HUES64 (cell line): ENCODE measurements around the gene HOXA13. TPM values are rescaled to one million over a fixed set of nuclear protein-coding genes. Genes with fewer than 3 reads are reported as not detected.

Source experiments
- H3K27ac ChIP-seq: 2 replicates; pipeline ENCODE4 v1.7.0; 2013; ENCODE audit warnings: low read depth, low read length, inconsistent platforms
- H3K27me3 ChIP-seq: 2 replicates; pipeline ENCODE4 v1.6.1; 2013; ENCODE audit warnings: mild to moderate bottlenecking, low read length; ENCODE audit not compliant: insufficient read depth
- H3K36me3 ChIP-seq: 2 replicates; pipeline ENCODE4 v1.6.1; 2013; ENCODE audit warnings: mild to moderate bottlenecking, low read length; ENCODE audit not compliant: insufficient read depth
- H3K4me1 ChIP-seq: 2 replicates; pipeline ENCODE4 v1.6.1; 2013; ENCODE audit warnings: mild to moderate bottlenecking, low read length, moderate library complexity; ENCODE audit not compliant: insufficient read depth
- H3K4me3 ChIP-seq: 2 replicates; pipeline ENCODE4 v1.5.1; 2013; ENCODE audit warnings: mild to moderate bottlenecking, low read length, moderate library complexity
- H3K9ac ChIP-seq: 2 replicates; pipeline ENCODE4 v1.6.1; 2013; ENCODE audit warnings: mild to moderate bottlenecking, low read depth, low read length
- H3K9me3 ChIP-seq: 2 replicates; pipeline ENCODE4 v1.6.1; 2013; ENCODE audit warnings: low read depth, low read length; ENCODE audit not compliant: insufficient read depth
- WGBS: fragments of 150-250, 120-280 bp; methylation state at CpG from one replicate; pipeline ENCODE4 v1.1.7; 2013; ENCODE audit warnings: missing lambda C conversion rate; 5-methylcytosine and 5-hydroxymethylcytosine counted together
- polyA plus RNA-seq, 2 experiments: library from polyadenylated mRNA; stranded (reverse); fragments of 50-300 nt; gene quantifications; one replicate each; pipeline ENCODE4 v1.2.3, GENCODE V29; 2013

HOXA13 gene
- polyA plus RNA-seq (2013, experiment 1 of 2): 0.05 TPM
- 0.06 TPM for polyA plus RNA-seq (2013, experiment 2 of 2)

DNA sequence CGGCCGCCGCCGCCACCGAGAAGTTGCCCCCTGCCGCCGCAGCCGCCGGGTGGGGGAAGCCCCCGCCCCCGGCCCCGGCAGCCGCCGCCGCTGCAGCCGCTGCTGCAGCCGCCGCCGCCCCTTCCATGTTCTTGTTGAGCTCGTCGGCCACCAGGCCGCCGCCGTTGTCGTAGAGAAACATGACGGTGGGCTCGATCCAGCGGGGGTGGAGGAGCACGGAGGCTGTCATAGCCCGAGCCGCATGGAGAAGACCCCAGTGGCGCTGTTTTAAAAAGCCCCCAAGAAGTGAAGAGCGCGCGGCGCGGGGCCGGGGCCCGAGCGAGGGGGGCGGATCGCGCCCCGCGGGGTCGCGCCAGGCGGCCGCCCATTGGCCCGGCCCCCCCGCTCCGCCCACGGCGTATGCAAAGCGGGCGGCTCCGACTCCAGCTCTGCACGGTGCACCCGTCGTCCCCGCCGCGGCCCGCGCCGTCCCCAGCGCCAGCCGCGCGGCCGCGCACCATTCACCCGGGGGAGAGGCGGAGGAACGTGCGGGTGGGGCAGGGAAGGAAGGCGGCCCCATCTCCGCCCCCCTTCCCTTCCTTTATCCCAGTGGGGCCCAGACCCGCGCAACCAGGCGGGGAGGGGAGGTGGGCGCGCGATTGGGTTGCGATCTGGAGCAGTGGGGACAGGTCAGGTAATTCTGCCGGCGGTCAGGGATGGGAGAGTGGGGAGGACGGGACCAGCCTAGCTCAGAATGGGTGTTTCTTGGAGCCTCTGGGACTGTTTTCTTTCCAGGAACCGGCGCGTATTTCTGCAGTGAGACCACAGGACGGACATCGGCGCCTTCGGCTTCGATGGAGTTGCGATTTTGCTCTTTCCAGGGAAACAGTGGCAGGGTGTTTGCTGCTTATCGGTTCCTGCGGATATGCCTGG lies at the start of gene HOXA13:
TSS of gene HOXA13 (minus strand) at position 243 of the 912 bp plus-strand sequence. CDS start at position 229, 14 bp downstream.
- Histone ChIP-seq H3K4me3 (peak within 1 kb of the TSS; percentile 29; the same call in 1 of the 2 replicates), H3K27me3 (peaks cover 100% of the 10 kb centered on the region), H3K4me1 (no peaks in the 10 kb centered on the region), H3K27ac (no peak within 1 kb of the TSS), H3K36me3 (no peaks in the 10 kb centered on the region), H3K9ac (no peak within 1 kb of the TSS), H3K9me3 (no peaks in the 10 kb centered on the region)
- whole genome bisulfite sequencing: 1% methylated on average over 94 of the region's 99 CpGs

DNA sequence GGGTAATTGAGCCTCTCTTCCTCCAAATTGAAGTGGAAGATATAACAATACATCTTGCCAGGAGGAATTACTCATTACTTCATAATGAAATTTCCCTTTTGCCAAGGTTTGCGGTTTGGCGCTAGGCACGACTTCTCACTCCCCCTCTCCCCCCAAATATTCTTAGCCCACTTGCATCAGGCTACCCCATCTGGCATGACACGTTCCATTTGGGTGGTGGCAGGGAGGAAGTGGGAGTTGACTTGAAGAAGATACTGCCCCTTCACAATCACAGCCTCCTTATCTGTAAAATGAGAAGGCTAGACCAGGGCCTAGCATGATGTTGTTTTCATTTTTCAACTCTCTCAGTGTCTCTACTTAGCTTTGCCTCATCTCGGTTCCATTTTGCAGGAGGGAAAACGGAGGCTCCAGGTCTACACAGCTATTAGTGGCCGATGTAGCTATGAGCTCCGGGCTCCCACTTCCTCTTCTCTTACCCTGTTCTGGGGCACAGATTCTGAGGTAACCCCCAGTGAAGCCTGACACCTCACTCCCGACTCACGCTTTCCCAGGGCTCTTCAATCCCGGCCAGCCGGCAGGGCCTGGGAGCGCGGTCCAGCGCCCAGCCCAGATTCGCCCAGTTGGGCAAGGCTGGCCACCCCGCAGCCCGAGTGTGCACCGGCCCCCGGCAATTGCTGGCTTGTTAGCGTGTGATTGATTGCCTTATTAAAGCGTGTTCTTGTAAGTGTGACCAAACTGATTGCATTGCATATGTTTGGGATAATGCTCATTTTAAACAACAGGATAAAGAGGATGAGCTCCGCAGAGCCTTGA lies 49.2 kb upstream of the HOXA13 start:
- Histone ChIP-seq H3K27ac (no peak overlapping the region), H3K4me1 (peaks cover 22% of the 10 kb centered on the region), H3K27me3 (peaks cover 100% of the 10 kb centered on the region), H3K9ac (no peak overlapping the region), H3K36me3 (no peaks in the 10 kb centered on the region), H3K9me3 (no peaks in the 10 kb centered on the region), H3K4me3 (no peak overlapping the region)
- WGBS: 14% methylated on average over 22 of the region's 23 CpGs

DNA sequence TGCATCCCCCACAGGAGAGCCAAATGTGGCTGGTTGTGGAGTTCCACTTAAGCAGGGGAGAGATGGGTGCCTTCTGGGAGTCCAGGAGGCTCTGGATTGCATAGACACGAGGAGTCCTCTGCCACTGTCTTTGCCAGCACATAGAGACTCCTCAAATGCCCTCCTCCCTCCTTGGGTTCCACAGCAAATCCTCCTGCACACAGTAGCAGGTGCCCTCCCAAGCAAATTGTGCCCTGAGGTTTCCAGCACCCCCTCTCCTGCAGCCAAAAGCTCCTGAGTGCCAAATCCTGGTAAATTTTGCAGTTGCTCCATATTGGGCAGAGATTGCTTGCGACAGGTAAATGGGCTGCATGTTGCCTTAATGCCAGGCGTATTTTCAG lies 48.5 kb upstream of the HOXA13 start:
- H3K9me3 ChIP-seq: no peaks in the 10 kb centered on the region
- H3K9ac ChIP-seq: no peak overlapping the region
- peaks cover 100% of the 10 kb centered on the region for H3K27me3 ChIP-seq
- no peak overlapping the region for H3K27ac ChIP-seq
- 47% methylated on average over 3 of the region's 3 CpGs for WGBS
- peaks cover 22% of the 10 kb centered on the region for H3K4me1 ChIP-seq
- no peak overlapping the region for H3K4me3 ChIP-seq
- H3K36me3 ChIP-seq: no peaks in the 10 kb centered on the region

DNA sequence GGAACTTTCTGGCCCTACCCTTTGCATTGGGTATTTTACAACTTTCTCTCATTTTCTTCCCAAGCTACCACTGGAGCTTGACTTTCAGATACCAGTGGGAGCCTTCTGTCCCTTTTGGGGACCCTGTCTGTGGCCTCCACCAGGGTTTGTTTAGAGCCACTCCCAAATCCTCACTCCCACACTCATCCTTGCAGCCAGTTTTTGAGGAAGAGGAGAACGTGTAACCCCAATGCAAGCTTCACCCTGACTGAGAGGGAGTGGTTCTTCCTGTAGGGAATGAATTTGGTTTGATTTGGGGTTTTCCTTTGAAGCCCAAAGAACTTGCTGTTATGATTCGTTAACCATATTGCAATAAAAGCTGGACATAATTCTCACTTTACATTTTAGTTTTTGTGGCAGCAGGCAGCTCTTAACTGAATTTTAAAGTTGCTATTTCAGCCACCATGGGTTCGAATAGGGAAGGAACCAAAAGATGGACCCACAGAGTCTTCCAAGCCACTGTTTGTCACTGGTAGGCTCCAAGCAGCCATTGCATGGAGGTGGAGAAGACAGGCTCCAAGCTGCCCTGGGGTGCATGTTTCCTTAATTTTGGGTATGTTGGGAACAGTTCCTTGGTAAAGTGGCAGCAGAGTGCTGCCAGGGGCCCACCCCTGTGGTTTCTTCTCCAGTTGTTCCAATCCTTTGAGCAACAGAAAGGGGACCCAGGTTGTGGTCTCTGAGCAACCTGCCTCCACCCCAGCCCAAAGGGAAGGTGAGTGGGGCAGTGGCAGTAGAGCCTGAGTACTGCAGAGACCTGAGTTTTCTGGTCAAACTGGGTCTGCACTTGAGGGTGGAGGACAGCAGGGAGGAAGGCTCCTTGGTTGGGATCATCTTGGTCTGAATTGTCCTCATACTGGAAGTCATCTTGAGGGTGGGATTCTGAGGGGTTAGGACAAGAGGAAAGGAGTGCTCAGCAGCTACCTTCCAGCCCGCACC lies 47.8 kb upstream of the HOXA13 start:
- peaks cover 100% of the 10 kb centered on the region for H3K27me3 ChIP-seq
- 45% methylated on average over 4 of the region's 4 CpGs for WGBS

DNA sequence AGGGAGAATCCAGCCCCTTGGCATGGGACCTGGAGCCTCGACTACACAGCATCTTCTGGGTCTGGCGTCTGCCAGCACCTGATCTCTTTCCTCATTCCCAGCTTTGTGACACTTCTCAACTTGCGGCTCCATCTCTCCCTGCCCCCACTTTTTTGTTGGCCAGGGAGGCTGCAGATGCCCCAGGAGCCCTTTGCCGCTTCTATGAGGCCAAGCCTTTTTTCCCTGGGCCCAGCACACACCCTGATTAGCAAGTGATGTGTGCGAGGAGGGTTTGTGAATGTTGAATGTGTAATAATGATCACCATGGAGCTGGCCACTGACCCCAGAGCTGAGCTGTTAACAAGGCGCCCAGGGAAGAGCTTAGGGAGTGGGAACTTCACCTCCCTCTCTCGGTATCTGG lies 47.1 kb upstream of the HOXA13 start:
- no peak overlapping the region for H3K4me3 ChIP-seq
- WGBS: 14% methylated on average over 7 of the region's 7 CpGs
- peaks cover 25% of the 10 kb centered on the region for H3K4me1 ChIP-seq
- no peak overlapping the region for H3K27ac ChIP-seq
- H3K27me3 ChIP-seq: peaks cover 100% of the 10 kb centered on the region
- H3K9ac ChIP-seq: no peak overlapping the region
- no peaks in the 10 kb centered on the region for H3K36me3 ChIP-seq
- no peaks in the 10 kb centered on the region for H3K9me3 ChIP-seq

More for the DNA sequence above, 47.8 kb upstream of the HOXA13 start:
- no peak overlapping the region for H3K27ac ChIP-seq
- no peak overlapping the region for H3K9ac ChIP-seq
- no peaks in the 10 kb centered on the region for H3K36me3 ChIP-seq
- no peak overlapping the region for H3K4me3 ChIP-seq
- H3K4me1 ChIP-seq: peaks cover 25% of the 10 kb centered on the region
- no peaks in the 10 kb centered on the region for H3K9me3 ChIP-seq

DNA sequence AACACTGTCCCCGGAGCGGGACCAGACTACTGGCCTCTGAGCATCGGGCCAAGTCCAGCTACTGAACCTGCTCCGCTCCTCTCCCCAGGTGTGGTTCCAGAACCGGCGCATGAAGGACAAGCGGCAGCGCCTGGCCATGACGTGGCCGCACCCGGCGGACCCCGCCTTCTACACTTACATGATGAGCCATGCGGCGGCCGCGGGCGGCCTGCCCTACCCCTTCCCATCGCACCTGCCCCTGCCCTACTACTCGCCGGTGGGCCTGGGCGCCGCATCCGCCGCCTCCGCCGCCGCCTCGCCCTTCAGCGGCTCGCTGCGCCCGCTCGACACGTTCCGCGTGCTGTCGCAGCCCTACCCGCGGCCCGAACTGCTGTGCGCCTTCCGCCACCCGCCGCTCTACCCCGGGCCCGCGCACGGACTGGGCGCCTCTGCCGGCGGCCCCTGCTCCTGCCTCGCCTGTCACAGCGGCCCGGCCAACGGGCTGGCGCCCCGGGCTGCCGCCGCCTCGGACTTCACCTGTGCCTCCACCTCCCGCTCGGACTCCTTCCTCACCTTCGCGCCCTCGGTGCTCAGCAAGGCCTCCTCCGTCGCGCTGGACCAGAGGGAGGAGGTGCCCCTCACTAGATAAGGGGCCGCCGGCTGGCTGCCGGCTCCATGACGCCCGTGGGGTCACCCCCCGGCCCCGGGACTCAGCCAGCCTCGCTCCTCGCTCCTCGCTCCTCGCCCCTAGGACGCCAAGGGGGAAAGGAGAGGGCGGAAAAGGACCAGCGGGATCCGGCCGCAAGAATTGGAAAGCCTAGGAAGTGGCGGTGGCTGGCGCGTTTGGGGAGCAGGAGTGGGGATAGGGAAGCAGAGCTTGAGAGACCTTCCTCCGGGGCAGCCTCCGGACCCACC lies 46.2 kb upstream of the HOXA13 start:
- Histone ChIP-seq H3K9me3 (no peaks in the 10 kb centered on the region), H3K9ac (no peak overlapping the region), H3K4me1 (peaks cover 31% of the 10 kb centered on the region), H3K36me3 (no peaks in the 10 kb centered on the region), H3K27ac (no peak overlapping the region), H3K4me3 (peak overlapping the region; percentile 23), H3K27me3 (peaks cover 100% of the 10 kb centered on the region)
- 5% methylated on average over 90 of the region's 90 CpGs for WGBS

DNA sequence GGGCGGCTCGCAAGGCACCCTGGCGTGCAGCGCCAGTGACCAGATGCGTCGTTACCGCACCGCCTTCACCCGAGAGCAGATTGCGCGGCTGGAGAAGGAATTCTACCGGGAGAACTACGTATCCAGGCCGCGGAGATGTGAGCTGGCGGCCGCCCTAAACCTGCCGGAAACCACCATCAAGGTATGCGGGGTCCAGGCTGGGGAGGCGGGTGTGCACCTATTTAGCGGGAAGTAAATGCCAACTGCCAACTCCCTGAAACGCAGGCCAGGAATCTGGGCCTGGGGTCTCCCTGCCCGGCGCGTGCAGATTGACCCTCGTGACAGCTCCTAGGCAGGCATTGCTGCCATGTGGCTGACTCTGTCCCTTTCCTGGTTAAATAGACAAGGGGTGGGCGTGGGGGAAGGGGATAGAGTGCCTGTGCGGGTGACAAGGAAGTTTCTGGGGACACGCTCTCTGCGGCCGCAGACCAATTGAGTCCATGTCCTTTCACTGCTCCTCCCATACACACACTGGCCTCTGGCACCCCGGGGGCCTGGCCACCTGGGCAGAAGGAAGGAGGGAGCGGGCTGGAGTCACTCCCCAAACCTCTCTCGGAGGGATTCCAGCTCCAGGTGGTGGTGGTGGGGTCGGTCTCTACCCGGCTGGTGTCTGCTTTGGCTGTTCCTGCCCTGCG lies 45.4 kb upstream of the HOXA13 start:
- peak overlapping the region; percentile 23 for H3K4me3 ChIP-seq
- no peak overlapping the region for H3K9ac ChIP-seq
- no peaks in the 10 kb centered on the region for H3K9me3 ChIP-seq
- peaks cover 34% of the 10 kb centered on the region for H3K4me1 ChIP-seq
- H3K36me3 ChIP-seq: no peaks in the 10 kb centered on the region
- H3K27ac ChIP-seq: no peak overlapping the region
- H3K27me3 ChIP-seq: peaks cover 100% of the 10 kb centered on the region
- WGBS: 4% methylated on average over 33 of the region's 37 CpGs

DNA sequence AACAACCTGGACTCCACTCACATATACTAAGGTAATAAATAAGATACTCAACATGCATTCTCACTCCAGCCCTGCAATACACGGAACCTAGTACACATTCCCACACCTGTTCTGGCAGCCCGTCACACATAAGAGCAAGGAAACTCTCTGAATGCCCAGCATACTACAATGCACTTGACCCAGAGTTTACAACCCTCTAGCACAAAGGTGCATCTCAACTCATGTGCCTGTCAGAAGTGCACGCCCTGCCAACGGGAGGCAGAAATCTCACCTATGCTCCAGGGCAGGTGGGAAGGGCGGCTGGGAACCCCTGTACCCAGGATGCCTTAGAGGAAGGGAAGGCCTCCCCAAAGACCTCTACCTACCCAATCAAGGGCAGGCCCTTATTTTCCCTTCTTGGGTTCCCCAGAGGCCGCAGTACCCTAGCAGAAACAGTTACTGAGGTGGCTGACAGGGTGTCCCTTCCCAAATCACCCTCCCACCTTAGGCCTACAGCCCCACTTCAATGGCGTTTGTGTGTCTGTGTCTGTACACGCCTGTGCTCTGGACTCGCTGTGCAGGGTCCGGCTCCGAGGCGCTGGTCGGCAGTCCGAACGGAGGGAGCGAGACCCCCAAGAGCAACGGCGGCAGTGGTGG lies 44.7 kb upstream of the HOXA13 start:
- Histone ChIP-seq H3K27me3 (peaks cover 100% of the 10 kb centered on the region), H3K27ac (no peak overlapping the region), H3K4me3 (no peak overlapping the region), H3K9me3 (no peaks in the 10 kb centered on the region), H3K36me3 (no peaks in the 10 kb centered on the region), H3K4me1 (peaks cover 40% of the 10 kb centered on the region), H3K9ac (no peak overlapping the region)
- 6% methylated on average over 18 of the region's 18 CpGs for WGBS

DNA sequence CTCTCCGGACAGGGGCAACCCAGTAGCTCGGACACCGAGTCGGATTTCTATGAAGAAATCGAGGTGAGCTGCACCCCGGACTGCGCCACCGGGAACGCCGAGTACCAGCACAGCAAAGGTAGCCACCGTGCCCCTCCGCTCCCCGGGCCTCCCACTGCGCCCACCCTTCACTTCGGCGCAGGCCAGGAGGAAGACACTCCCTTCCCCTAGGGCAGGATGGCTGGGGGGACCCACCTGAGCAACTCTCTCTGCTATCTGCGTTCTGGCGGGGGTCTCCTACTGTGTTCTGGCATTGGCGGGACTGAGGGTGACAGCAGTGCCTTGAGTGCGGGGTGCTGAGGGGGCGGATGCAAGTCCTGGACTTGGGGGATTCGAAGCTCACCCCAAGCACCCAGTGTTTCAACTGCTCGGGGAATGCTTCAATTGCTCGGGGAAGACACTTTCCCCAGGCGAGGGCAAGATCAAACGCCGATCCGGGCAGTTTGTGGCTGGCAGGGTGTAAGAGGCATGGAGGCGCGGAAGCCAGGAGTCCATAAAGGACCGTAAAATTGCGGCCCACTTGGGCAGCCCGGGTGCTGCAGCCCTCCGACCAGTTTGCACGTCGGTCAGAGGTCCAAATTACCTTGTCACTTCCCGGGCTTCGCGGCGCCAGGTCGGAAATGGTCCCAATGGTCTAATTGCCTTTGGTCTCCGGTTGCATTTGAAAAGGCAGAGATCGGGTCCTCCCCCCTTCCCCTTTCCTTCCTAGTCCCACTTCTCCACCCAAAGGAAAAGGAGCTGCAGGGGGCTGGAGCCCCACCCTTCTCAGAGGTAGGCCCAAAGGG lies 43.7 kb upstream of the HOXA13 start:
- H3K27me3 ChIP-seq: peaks cover 100% of the 10 kb centered on the region
- H3K36me3 ChIP-seq: no peaks in the 10 kb centered on the region
- H3K4me3 ChIP-seq: peak overlapping the region; percentile 36
- peaks cover 40% of the 10 kb centered on the region for H3K4me1 ChIP-seq
- H3K9ac ChIP-seq: no peak overlapping the region
- H3K9me3 ChIP-seq: no peaks in the 10 kb centered on the region
- H3K27ac ChIP-seq: no peak overlapping the region
- 1% methylated on average over 43 of the region's 43 CpGs for WGBS
